GM12872 (cell line): ENCODE data around the gene CLCNKB.

Experiments used
- TF ChIP-seq, protein P1 (sequence below): IDR thresholded peaks from 3 replicates; pipeline ENCODE4 v1.5.1; 2011; ENCODE audit warnings: low read depth, mild to moderate bottlenecking, low read length, moderate library complexity; ENCODE audit not compliant: insufficient read depth

Gene CLCNKB

GRCh38 chr1:16038620-16038912, 5.0 kb upstream of the CLCNKB start:
- TF ChIP-seq, protein P1, sequence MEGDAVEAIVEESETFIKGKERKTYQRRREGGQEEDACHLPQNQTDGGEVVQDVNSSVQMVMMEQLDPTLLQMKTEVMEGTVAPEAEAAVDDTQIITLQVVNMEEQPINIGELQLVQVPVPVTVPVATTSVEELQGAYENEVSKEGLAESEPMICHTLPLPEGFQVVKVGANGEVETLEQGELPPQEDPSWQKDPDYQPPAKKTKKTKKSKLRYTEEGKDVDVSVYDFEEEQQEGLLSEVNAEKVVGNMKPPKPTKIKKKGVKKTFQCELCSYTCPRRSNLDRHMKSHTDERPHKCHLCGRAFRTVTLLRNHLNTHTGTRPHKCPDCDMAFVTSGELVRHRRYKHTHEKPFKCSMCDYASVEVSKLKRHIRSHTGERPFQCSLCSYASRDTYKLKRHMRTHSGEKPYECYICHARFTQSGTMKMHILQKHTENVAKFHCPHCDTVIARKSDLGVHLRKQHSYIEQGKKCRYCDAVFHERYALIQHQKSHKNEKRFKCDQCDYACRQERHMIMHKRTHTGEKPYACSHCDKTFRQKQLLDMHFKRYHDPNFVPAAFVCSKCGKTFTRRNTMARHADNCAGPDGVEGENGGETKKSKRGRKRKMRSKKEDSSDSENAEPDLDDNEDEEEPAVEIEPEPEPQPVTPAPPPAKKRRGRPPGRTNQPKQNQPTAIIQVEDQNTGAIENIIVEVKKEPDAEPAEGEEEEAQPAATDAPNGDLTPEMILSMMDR, result no peak

GRCh38 chr1:16041200-16041599, 2.4 kb upstream of the CLCNKB start:
- TF ChIP-seq, protein P1, result no peak

- TF ChIP-seq, protein P1, result peak; percentile 21; the same call in 1 of the 3 replicates
These were observed 1.5 kb upstream of the CLCNKB start for GRCh38 chr1:16042096-16042495.

DNA sequence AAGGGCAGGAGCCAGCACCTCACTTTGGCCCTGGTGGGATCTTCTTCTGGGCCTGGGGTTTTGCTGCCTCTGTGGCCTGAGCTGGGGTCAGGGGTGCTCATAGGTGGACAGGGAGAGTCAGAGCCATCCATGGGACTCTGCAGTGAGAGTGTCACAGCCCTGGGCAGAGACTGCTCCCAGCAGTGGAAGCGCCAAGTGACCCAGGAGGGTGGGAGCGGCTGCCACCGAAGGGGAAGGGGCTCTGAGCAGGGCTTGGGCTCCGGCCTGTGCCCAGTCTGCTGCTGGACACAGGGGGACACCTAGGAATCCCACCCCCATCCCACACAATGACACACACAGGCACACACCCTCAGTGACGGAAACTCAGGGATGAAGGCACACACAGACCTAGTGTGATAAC, 368 bp downstream of the CLCNKB start:
- TF ChIP-seq, protein P1, result no peak

- TF ChIP-seq, protein P1, result no peak
These were observed 3.3 kb downstream of the CLCNKB start for GRCh38 chr1:16046842-16047241.

GRCh38 chr1:16047791-16048475, 4.4 kb downstream of the CLCNKB start:
- TF ChIP-seq, protein P1, result no peak

DNA sequence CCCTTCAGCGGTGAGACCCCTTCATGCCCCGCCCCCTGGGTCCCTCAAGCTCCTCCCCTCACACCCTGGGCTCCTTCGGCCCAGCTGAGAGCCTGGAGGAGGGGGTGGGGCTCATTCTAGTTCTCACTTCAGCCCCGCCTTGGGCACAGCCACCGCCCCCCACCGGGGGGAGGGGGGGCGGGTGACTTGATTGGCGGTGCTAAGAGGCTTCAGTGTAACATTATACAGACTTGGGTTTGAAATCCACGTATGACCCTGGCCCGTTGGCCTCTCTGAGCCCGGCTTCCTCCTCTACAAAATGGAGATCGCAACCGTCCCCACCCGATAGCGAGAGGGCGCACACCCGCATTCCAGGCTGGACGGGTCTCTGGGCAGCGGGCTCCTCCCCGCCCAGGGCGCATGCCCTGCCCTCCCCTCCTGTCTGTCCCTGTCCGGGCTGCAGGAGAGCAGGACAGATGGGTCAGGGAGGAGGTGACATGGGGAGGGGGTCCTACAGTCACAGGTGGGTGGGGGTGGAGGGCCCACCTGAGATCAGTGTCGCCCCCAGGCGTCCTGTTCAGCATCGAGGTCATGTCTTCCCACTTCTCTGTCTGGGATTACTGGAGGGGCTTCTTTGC, 5.1 kb downstream of the CLCNKB start:
- TF ChIP-seq, protein P1, result no peak
